ENCODE data around the gene ANKMY2. TPM values are rescaled to one million over a fixed set of nuclear protein-coding genes. Genes with fewer than 3 reads are reported as not detected.

Gene ANKMY2
- total RNA-seq, 1 donor from 2014 or later: 11.3 TPM

DNA sequence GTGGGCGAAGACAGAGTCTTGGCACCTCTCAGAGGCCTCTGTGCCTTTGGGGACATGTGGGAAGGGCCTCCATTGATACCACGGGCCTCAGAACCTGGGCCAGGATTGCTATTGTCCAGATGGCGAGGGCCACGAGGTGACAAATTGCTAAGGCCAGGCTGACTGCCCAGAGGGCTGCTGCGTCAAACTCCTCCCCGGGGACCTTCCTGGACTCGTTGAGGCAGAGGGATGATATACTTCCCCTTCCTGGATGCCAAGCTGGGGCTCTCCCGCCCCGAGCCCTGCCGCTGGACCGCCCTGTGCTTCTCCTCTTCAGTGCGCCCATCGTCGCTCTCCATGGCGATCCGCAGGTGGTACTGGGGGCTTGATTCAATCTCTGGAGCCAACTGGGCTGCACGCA is 60.0 kb downstream of the ANKMY2 start:
- Mint-ChIP-seq H3K27me3 (no peaks in the 10 kb centered on the region), H3K9me3 (no peaks in the 10 kb centered on the region), H3K4me1 (no peaks in the 10 kb centered on the region), H3K36me3 (ENCODE audit: low read depth) (no peaks in the 10 kb centered on the region), H3K4me3 (no peak overlapping the region), H3K27ac (no peak overlapping the region)
- TF ChIP-seq, protein P1, sequence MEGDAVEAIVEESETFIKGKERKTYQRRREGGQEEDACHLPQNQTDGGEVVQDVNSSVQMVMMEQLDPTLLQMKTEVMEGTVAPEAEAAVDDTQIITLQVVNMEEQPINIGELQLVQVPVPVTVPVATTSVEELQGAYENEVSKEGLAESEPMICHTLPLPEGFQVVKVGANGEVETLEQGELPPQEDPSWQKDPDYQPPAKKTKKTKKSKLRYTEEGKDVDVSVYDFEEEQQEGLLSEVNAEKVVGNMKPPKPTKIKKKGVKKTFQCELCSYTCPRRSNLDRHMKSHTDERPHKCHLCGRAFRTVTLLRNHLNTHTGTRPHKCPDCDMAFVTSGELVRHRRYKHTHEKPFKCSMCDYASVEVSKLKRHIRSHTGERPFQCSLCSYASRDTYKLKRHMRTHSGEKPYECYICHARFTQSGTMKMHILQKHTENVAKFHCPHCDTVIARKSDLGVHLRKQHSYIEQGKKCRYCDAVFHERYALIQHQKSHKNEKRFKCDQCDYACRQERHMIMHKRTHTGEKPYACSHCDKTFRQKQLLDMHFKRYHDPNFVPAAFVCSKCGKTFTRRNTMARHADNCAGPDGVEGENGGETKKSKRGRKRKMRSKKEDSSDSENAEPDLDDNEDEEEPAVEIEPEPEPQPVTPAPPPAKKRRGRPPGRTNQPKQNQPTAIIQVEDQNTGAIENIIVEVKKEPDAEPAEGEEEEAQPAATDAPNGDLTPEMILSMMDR (IDR thresholded peaks at IDR 0.05): no peak
- intact Hi-C loops (cut with micrococcal nuclease): no loop called here
- POLR2A ChIA-PET: no interaction called here
- no peak for ATAC-seq (ENCODE audit: low read depth)
- no peak for DNase-seq
- CTCF ChIA-PET: no interaction called here

DNA sequence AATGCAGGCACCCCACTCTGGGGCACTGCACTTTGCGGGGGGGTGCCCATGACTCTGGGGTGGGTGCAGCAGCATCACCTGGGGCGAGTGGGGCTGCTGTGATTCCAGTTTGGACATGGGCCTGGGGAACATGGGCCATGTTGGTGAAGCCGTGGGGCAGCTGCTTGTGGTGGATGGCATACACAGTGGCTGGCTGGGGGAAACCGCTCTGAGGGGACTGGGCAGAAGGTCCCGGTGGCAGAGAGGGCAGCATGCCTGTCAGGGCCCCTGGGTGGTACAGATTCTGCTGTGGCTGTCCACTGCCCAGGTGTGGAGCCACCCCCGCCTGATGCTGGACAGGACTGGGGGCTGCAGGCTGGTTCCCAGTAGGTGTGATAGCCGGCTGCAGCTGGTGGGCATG is 61.7 kb downstream of the ANKMY2 start:
- no peak for ATAC-seq (ENCODE audit: low read depth)

DNA sequence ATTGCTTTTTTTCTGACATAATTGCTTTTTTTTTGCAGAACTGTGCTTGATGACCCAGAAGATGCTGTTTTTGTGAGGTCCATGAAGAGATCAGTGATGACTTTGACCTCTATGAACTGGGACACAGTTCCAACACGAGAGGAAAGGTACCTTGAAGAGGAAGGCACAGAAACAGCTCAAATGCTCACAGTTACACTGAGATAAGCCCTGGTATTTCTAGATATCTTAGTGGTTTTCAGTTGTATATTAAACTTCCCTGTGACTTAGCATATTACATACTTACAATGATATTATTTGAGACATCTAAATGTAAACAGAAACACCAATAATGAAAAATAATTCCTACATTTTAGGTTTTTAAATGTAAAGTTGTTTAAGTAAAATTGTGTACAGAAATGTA is 64.3 kb downstream of the ANKMY2 start:
- POLR2A ChIA-PET: interaction anchor here (0.6 kb wide), 1 partner anchor 65 kb away, joined by 4 read pairs; no protein-coding TSS in a partner anchor
- CTCF ChIA-PET: interaction anchor here (2.2 kb wide), 1 partner anchor 16 kb away, joined by 7 read pairs; no protein-coding TSS in a partner anchor
- Mint-ChIP-seq H3K4me1 (no peaks in the 10 kb centered on the region), H3K27ac (no peak overlapping the region), H3K36me3 (ENCODE audit: low read depth) (no peaks in the 10 kb centered on the region), H3K9me3 (no peaks in the 10 kb centered on the region), H3K4me3 (no peak overlapping the region), H3K27me3 (no peaks in the 10 kb centered on the region)
- DNase-seq (no peak), ATAC-seq (ENCODE audit: low read depth) (no peak)
- intact Hi-C loops (cut with micrococcal nuclease): no loop called here
- TF ChIP-seq, protein P1 (IDR thresholded peaks at IDR 0.05): no peak

More for the DNA sequence above, 61.7 kb downstream of the ANKMY2 start:
- ChIA-PET CTCF (no interaction called here), POLR2A (no interaction called here)
- no peaks in the 10 kb centered on the region for H3K9me3 Mint-ChIP-seq
- H3K27ac Mint-ChIP-seq: no peak overlapping the region
- TF ChIP-seq, protein P1 (IDR thresholded peaks at IDR 0.05): no peak
- DNase-seq: no peak
- intact Hi-C loops (cut with micrococcal nuclease): no loop called here
- no peaks in the 10 kb centered on the region for H3K4me1 Mint-ChIP-seq
- H3K27me3 Mint-ChIP-seq: no peaks in the 10 kb centered on the region
- no peaks in the 10 kb centered on the region for H3K36me3 Mint-ChIP-seq (ENCODE audit: low read depth)
- H3K4me3 Mint-ChIP-seq: no peak overlapping the region

DNA sequence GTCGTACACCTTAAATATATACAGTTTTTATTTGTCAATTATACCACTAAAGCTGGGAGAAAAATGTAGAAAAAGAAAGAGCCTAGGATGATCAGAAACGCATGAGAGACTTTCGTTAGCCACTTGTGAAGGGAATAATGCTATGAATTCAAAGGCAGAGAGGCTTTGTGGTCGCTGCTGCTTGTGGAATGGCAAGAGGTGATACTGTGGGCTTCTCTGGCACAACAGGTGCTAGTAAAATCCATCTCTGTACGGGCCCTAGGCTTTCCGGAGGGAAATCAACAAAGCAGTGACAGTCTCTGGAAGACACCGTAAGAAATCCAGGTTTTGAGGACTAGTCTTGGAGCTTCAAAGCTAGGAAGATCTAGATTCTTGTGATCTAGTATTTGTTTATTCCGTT is 66.3 kb downstream of the ANKMY2 start:
- Mint-ChIP-seq H3K36me3 (ENCODE audit: low read depth) (no peaks in the 10 kb centered on the region), H3K27ac (no peak overlapping the region), H3K9me3 (no peaks in the 10 kb centered on the region), H3K27me3 (no peaks in the 10 kb centered on the region), H3K4me3 (no peak overlapping the region), H3K4me1 (no peaks in the 10 kb centered on the region)
- CTCF ChIA-PET: no interaction called here
- TF ChIP-seq, protein P1 (IDR thresholded peaks at IDR 0.05): no peak
- intact Hi-C loops (cut with micrococcal nuclease): no loop called here
- POLR2A ChIA-PET: no interaction called here
- DNase-seq (no peak), ATAC-seq (ENCODE audit: low read depth) (no peak)

DNA sequence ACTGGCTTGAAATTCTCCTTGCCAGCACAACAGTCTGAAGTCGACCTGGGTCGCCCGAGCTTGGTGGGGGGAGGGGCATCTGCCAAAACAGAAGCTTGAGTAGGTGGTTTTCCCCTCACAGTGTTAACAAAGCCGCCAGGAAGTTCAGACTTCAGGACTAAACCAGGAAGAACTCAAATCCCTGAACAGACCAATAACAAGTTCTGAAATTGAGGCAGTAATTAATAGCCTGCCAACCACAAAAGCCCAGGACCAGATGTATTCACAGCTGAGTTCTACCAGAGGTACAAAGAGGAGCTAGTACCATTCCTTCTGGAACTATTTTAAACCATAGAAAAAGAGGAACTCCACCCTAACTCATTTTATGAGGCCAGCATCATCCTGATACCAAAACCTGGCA is 73.6 kb downstream of the ANKMY2 start:
- ChIA-PET POLR2A (no interaction called here), CTCF (no interaction called here)
- intact Hi-C loops (cut with micrococcal nuclease): no loop called here
- no peaks in the 10 kb centered on the region for H3K4me1 Mint-ChIP-seq
- no peaks in the 10 kb centered on the region for H3K36me3 Mint-ChIP-seq (ENCODE audit: low read depth)
- TF ChIP-seq, protein P1 (IDR thresholded peaks at IDR 0.05): no peak
- no peak overlapping the region for H3K4me3 Mint-ChIP-seq
- DNase-seq (no peak), ATAC-seq (ENCODE audit: low read depth) (no peak)
- no peaks in the 10 kb centered on the region for H3K27me3 Mint-ChIP-seq
- no peak overlapping the region for H3K27ac Mint-ChIP-seq
- H3K9me3 Mint-ChIP-seq: peaks cover 3% of the 10 kb centered on the region
